Endothelial cell of coronary artery (primary cell): ENCODE measurements around the gene ONECUT3. TPM values are rescaled to one million over a fixed set of nuclear protein-coding genes. Genes with fewer than 3 reads are reported as not detected.

Experiments used
- total RNA-seq: library from RNA; depleted of rRNA; stranded (reverse); fragments of >200 nt; gene quantifications from 2 replicates; pipeline ENCODE4 v1.2.3, GENCODE V29; 2014

ONECUT3 gene
- total RNA-seq = not detected in 2 replicates

GRCh38 chr19:1752757-1753728, at the start of gene ONECUT3:
TSS of gene ONECUT3 (plus strand) at chr19:1753506. CDS start at chr19:1753663, 157 bp downstream.

DNA sequence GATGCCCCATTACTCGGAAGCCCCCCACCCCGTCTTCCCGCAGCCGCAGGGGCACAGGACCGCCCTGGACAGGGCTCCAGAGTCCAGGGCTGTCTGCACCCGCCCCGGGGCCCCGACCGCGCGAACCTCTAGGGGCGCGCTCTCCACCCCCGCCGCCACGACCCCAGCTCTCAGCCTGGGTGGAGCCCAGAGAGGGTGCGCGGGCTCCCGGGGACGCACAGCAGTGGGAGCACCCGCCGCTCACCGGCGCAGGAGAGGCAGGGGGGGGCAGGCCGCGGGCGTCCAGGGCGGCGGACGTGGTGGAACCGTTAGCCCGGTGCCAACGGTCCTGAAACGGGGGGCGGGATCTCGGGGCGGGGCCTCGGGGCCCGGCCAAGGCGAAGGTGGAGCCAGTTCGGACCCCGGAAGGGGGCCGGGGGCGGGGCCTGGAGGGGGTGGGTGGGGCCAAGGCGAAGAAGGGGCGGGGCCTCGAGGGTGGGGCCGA, 58.7 kb downstream of the ONECUT3 start, which contains the start of gene ATP8B3:
Gene ATP8B3, minus strand, starts transcription at position 335 of the 484 bp plus-strand sequence. CDS start 540 bp downstream, outside the sequence.

Other genes starting within 250 kb of the ONECUT3 start
- gene ADAMTSL5, start 240.5 kb upstream of the ONECUT3 start, total RNA-seq = 0.18 and 1.1 TPM in 2 replicates
- gene PLK5, start 229.4 kb upstream of the ONECUT3 start, total RNA-seq = not detected in 2 replicates
- gene MEX3D, start 185.2 kb upstream of the ONECUT3 start, total RNA-seq = 67.0 and 70.2 TPM in 2 replicates
- gene MBD3, start 160.6 kb upstream of the ONECUT3 start, total RNA-seq = 108 and 110 TPM in 2 replicates
- gene UQCR11, start 148.0 kb upstream of the ONECUT3 start, total RNA-seq = 74.2 and 84.3 TPM in 2 replicates
- 111 and 115 TPM in 2 replicates for gene TCF3, start 100.9 kb upstream of the ONECUT3 start, total RNA-seq
- 1.2 and 1.8 TPM in 2 replicates for gene ATP8B3, start 58.8 kb downstream of the ONECUT3 start, total RNA-seq
- 4.4 and 8.0 TPM in 2 replicates for gene REXO1, start 95.0 kb downstream of the ONECUT3 start, total RNA-seq
- gene KLF16, start 110.1 kb downstream of the ONECUT3 start, total RNA-seq = 5.8 and 6.8 TPM in 2 replicates
- gene ABHD17A, start 132.0 kb downstream of the ONECUT3 start, total RNA-seq = 134 and 138 TPM in 2 replicates
- gene ADAT3, start 151.9 kb downstream of the ONECUT3 start, total RNA-seq = 1.5 and 2.4 TPM in 2 replicates
- 18.0 and 29.7 TPM in 2 replicates for gene SCAMP4, start 151.9 kb downstream of the ONECUT3 start, total RNA-seq
- gene CSNK1G2, start 187.7 kb downstream of the ONECUT3 start, total RNA-seq = 72.8 and 76.8 TPM in 2 replicates